A673 (cell line): ENCODE results near the gene KRT36.

Source experiments
- CTCF ChIP-seq: fragments of 300-800, 200-600 bp; sonication (generic); conservative IDR thresholded peaks from 2 replicates; pipeline ENCODE4 v1.5.1; 2017; ENCODE audit warnings: low read depth, mild to moderate bottlenecking, antibody characterized with exemption, low read length, moderate library complexity, mixed read lengths
- EZH2 ChIP-seq: fragments of 200-600 bp; sonication (generic); IDR thresholded peaks from 2 replicates; pipeline ENCODE4 v1.6.1; 2017; ENCODE audit warnings: borderline replicate concordance, low read depth, mild to moderate bottlenecking, mixed read lengths, antibody characterized with exemption, low read length; ENCODE audit not compliant: poor library complexity, severe bottlenecking

GRCh38 chr17:41464682-41465081 is 25.0 kb downstream of the KRT36 start:
- TF ChIP-seq CTCF: no peak
- no peak for TF ChIP-seq EZH2
